CD4-positive, alpha-beta T cell (primary cell): ENCODE measurements around the gene SLC16A13. TPM values are rescaled to one million over a fixed set of nuclear protein-coding genes. Genes with fewer than 3 reads are reported as not detected.

Experiments
- ATAC-seq: fragments of 200-7000 bp; cut with Tn5 transposase; one replicate; pipeline ENCODE4 v1.10.0; 2022; ENCODE audit warnings: mild to moderate bottlenecking; ENCODE audit not compliant: poor library complexity
- CTCF ChIA-PET: fragments of 350-600 bp; sonication (Branson Sonifier 250); formaldehyde crosslinking; loops from one replicate; lab custom pipeline; 2021; ENCODE audit warnings: antibody characterized with exemption, inconsistent platforms; lab: Charles Lee
- POLR2A ChIA-PET: fragments of 350-600 bp; sonication (Branson Sonifier 250); formaldehyde crosslinking; loops from one replicate; lab custom pipeline; 2021; ENCODE audit warnings: antibody characterized with exemption, inconsistent platforms; lab: Charles Lee
- DNase-seq, 14 experiments: peaks; one replicate each; pipeline ENCODE4 v3.0.0-alpha.2; 2013 to 2020; ENCODE audit warnings: mixed read lengths in 2 of 14
- H3K27ac ChIP-seq, 2 donors: one replicate each; pipeline versions ENCODE4 v1.5.1 to v1.7.0; 2013; ENCODE audit warnings: low read length in 2 of 2, low read depth in 1 of 2, mild to moderate bottlenecking in 1 of 2
- H3K27me3 ChIP-seq, 2 experiments: 1 replicate in 1 of 2; 2 replicates in 1 of 2; pipeline versions ENCODE4 v1.6.1 to v1.7.0; 2013; ENCODE audit warnings: low read length in 2 of 2, control low read depth in 1 of 2, mild to moderate bottlenecking in 1 of 2, moderate library complexity in 1 of 2; ENCODE audit not compliant: insufficient read depth in 2 of 2, control insufficient read depth in 1 of 2
- H3K36me3 ChIP-seq: one replicate; pipeline ENCODE4 v1.6.1; 2013; ENCODE audit warnings: low read length, control low read depth; ENCODE audit not compliant: insufficient read depth
- H3K4me1 ChIP-seq: one replicate; pipeline ENCODE4 v1.6.1; 2013; ENCODE audit warnings: low read length, control low read depth; ENCODE audit not compliant: insufficient read depth
- H3K4me3 ChIP-seq: one replicate; pipeline ENCODE4 v1.5.1; 2013; ENCODE audit warnings: mild to moderate bottlenecking, low read length, moderate library complexity
- H3K9me3 ChIP-seq, 2 experiments: 1 replicate in 1 of 2; 2 replicates in 1 of 2; pipeline versions ENCODE4 v1.6.1 to v1.7.0; 2013; ENCODE audit warnings: low read length in 2 of 2, mild to moderate bottlenecking in 2 of 2, control low read depth in 1 of 2, moderate library complexity in 1 of 2; ENCODE audit not compliant: control insufficient read depth in 1 of 2, insufficient read depth in 1 of 2
- H3K27ac Mint-ChIP-seq: one replicate; pipeline ENCODE4 v1.8.0; 2020; ENCODE audit warnings: mixed read lengths
- H3K27me3 Mint-ChIP-seq: one replicate; pipeline ENCODE4 v1.8.0; 2021; ENCODE audit warnings: mixed read lengths
- H3K36me3 Mint-ChIP-seq: one replicate; pipeline ENCODE4 v1.8.0; 2021; ENCODE audit warnings: low read depth, mixed read lengths
- H3K4me1 Mint-ChIP-seq: one replicate; pipeline ENCODE4 v1.8.0; 2021; ENCODE audit warnings: low read depth, mixed read lengths
- H3K4me3 Mint-ChIP-seq: one replicate; pipeline ENCODE4 v1.8.0; 2020; ENCODE audit warnings: mild to moderate bottlenecking, mixed read lengths
- H3K9me3 Mint-ChIP-seq: one replicate; pipeline ENCODE4 v1.8.0; 2020; ENCODE audit warnings: mixed read lengths
- CTCF ChIP-seq: fragments of 200-600 bp; IDR thresholded peaks from one replicate; pipeline ENCODE4 v1.8.0; 2022; ENCODE audit warnings: antibody characterized with exemption, mild to moderate bottlenecking
- intact Hi-C, 2 experiments: fragments of 100-400 bp; cut with DNase I in 1 of 2; cut with micrococcal nuclease in 1 of 2; formaldehyde crosslinking; loops; one replicate each; pipeline versions ENCODE4 v1.15.1 to v1.9.0; 2023 to 2025; cut with DNase I, micrococcal nuclease
- total RNA-seq, 174 experiments: library from RNA in 2 of 174; stranded (reverse) in 2 of 174; gene quantifications; one replicate each; pipeline ENCODE4 v1.2.3 and lab custom pipeline; 2021 to 2026

The SLC16A13 gene
- total RNA-seq, 2 experiments from 2014 or later: 2.3 to 2.4 TPM

GRCh38 chr17:7018331-7018964 is 17.4 kb upstream of the SLC16A13 start:
- Mint-ChIP-seq H3K4me1 (peaks cover 67% of the 10 kb centered on the region), H3K4me3 (no peak overlapping the region), H3K9me3 (no peaks in the 10 kb centered on the region), H3K27me3 (peaks cover 10% of the 10 kb centered on the region), H3K27ac (peak overlapping the region; percentile 98), H3K36me3 (peaks cover 25% of the 10 kb centered on the region)
- Histone ChIP-seq H3K27me3 (no peaks in the 10 kb centered on the region), H3K27ac (no peak overlapping the region), H3K4me3 (no peak overlapping the region), H3K4me1 (peaks cover 71% of the 10 kb centered on the region), H3K9me3 (no peaks in the 10 kb centered on the region), H3K36me3 (peaks cover 20% of the 10 kb centered on the region)
- no peak for TF ChIP-seq CTCF
- intact Hi-C loops: loop anchor here in 1 of 2 experiments (10.0 kb wide), 4 partner anchors 264 to 1524 kb away; partner anchors contain the start of genes NDEL1, RPL26 and XAF1
- POLR2A ChIA-PET: interaction anchor here (1.0 kb wide), 1 partner anchor 104 kb away, joined by 3 read pairs; no protein-coding TSS in a partner anchor
- ATAC-seq: no peak
- DNase-seq: no peak
- CTCF ChIA-PET: no interaction called here

- DNase-seq (no peak), ATAC-seq (no peak)
- Mint-ChIP-seq H3K27ac (no peak overlapping the region), H3K9me3 (no peaks in the 10 kb centered on the region), H3K4me3 (no peak overlapping the region), H3K4me1 (peaks cover 64% of the 10 kb centered on the region), H3K27me3 (peaks cover 11% of the 10 kb centered on the region), H3K36me3 (peaks cover 18% of the 10 kb centered on the region)
- POLR2A ChIA-PET: interaction anchor here (1.0 to 2.8 kb wide), 2 partner anchors 105 to 109 kb away, joined by 3 to 7 read pairs; no protein-coding TSS in a partner anchor
- no peak for TF ChIP-seq CTCF
- H3K4me3 ChIP-seq: no peak overlapping the region
- CTCF ChIA-PET: no interaction called here
- H3K27ac ChIP-seq: no peak overlapping the region
- intact Hi-C loops: loop anchor here in 1 of 2 experiments (10.0 kb wide), 4 partner anchors 265 to 1525 kb away; partner anchors contain the start of genes NDEL1, RPL26 and XAF1
- peaks cover 15% of the 10 kb centered on the region for H3K36me3 ChIP-seq
- no peaks in the 10 kb centered on the region for H3K27me3 ChIP-seq
- H3K4me1 ChIP-seq: peaks cover 71% of the 10 kb centered on the region
- no peaks in the 10 kb centered on the region for H3K9me3 ChIP-seq
Measured at GRCh38 chr17:7019367-7019766, 16.4 kb upstream of the SLC16A13 start.

GRCh38 chr17:7019839-7020519 is 15.8 kb upstream of the SLC16A13 start:
- H3K4me3 Mint-ChIP-seq: peak overlapping the region; percentile 1
- no peak for TF ChIP-seq CTCF
- peaks cover 62% of the 10 kb centered on the region for H3K4me1 Mint-ChIP-seq
- no peaks in the 10 kb centered on the region for H3K9me3 ChIP-seq
- no peak overlapping the region for H3K27ac ChIP-seq
- CTCF ChIA-PET: interaction anchor here (1.0 kb wide), 1 partner anchor 106 kb away, joined by 3 read pairs; no protein-coding TSS in a partner anchor
- H3K4me3 ChIP-seq: no peak overlapping the region
- H3K27ac Mint-ChIP-seq: no peak overlapping the region
- no peak for DNase-seq
- POLR2A ChIA-PET: interaction anchor here (0.7 to 8.1 kb wide), 3 partner anchors 16 to 109 kb away, joined by 3 to 62 read pairs (median 7); partner anchors contain the start of gene SLC16A13
- peaks cover 72% of the 10 kb centered on the region for H3K4me1 ChIP-seq
- peaks cover 15% of the 10 kb centered on the region for H3K36me3 ChIP-seq
- H3K36me3 Mint-ChIP-seq: peaks cover 16% of the 10 kb centered on the region
- no peaks in the 10 kb centered on the region for H3K9me3 Mint-ChIP-seq
- ATAC-seq: no peak
- H3K27me3 ChIP-seq: no peaks in the 10 kb centered on the region
- intact Hi-C loops: loop anchor here (5.0 to 10.0 kb wide), 5 partner anchors 178 to 1525 kb away; partner anchors contain the start of genes NDEL1 (in 1 of the 2), RPL26 (in 1 of the 2) and XAF1 (in 1 of the 2)
- peaks cover 11% of the 10 kb centered on the region for H3K27me3 Mint-ChIP-seq
